ENCODE data around the gene PTPRD.

GRCh38 chr9:8696516-8696915, 1916.3 kb downstream of the PTPRD start:
- TF ChIP-seq, protein P1, sequence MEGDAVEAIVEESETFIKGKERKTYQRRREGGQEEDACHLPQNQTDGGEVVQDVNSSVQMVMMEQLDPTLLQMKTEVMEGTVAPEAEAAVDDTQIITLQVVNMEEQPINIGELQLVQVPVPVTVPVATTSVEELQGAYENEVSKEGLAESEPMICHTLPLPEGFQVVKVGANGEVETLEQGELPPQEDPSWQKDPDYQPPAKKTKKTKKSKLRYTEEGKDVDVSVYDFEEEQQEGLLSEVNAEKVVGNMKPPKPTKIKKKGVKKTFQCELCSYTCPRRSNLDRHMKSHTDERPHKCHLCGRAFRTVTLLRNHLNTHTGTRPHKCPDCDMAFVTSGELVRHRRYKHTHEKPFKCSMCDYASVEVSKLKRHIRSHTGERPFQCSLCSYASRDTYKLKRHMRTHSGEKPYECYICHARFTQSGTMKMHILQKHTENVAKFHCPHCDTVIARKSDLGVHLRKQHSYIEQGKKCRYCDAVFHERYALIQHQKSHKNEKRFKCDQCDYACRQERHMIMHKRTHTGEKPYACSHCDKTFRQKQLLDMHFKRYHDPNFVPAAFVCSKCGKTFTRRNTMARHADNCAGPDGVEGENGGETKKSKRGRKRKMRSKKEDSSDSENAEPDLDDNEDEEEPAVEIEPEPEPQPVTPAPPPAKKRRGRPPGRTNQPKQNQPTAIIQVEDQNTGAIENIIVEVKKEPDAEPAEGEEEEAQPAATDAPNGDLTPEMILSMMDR (conservative IDR thresholded peaks at IDR 0.05; ENCODE audit: low read length): no peak
- no peak for TF ChIP-seq EZH2phosphoT487 (IDR thresholded peaks at IDR 0.05; ENCODE audit: borderline replicate concordance)

Measured in Loucy (cell line).